HG02642 (cell line): Measurements from ENCODE around the gene CLCN3.
"Not testable (repeated sequence)": the region's sequence is repeated elsewhere in the genome, so short reads cannot be mapped to it uniquely, and the experiment has no call there.

Experiments used
- ATAC-seq: cut with Tn5 transposase; IDR thresholded peaks from one replicate; pipeline ENCODE4 v1.9.1; 2021; ENCODE audit warnings: mild to moderate bottlenecking; ENCODE audit not compliant: unreplicated experiment, poor library complexity

The CLCN3 gene

DNA sequence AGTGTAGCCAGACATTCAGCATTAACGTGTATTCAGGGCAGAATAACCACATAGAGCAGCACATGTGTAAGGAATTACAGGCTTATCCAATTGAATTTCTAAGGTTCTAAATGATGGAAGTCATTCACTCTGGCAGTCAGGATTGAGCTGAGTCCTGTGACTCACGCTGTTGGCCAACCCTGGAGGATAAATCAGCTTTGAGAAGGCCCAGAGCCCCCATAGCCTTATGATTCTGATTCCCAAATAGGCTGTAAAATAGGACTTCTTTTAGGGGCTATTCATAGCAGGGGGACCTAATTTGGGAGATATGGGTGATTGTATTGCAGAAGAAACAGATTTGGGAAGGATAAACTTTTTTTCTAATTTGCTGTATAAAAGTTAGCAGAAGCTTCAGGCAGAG lies 145.5 kb downstream of the CLCN3 start:
- no peak for ATAC-seq

DNA sequence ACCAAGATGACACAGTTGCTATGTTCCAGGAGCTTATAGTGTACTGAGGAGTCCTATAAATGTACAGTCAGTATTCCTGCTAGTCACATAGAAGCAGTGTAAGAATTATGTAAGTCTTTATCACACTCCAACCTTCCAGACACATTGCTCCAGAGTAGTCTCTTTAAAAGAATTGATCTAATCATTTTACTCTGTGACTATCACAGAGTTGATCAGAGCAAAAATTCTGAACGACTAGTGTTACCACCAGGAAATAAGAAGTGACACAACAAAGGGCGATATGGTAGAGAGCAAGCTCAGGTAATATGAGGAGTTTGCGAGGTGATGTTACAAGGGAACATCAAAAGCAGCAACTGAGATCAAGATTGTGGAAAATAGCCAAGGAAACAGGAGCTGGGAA lies 146.4 kb downstream of the CLCN3 start:
- no peak for ATAC-seq

DNA sequence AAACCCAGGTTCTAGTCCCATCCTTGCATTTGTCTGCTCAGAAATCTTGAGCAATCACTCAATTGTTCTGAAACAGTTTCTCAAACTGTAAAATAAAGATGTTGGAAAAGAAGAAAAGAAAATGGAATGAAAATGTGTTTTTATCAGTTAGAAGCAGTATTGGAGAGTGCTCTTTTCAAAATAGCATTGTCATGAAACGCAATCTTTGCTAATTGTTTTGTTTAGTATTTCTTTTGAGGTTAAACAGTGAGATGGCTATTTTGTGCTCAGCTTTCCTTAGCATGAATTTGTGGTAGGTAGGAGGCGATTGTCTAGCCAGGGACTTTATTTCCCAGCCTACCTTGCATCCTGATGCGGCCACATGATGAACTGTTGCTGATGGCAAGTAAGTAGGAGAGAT lies 148.0 kb downstream of the CLCN3 start:
- no peak for ATAC-seq

DNA sequence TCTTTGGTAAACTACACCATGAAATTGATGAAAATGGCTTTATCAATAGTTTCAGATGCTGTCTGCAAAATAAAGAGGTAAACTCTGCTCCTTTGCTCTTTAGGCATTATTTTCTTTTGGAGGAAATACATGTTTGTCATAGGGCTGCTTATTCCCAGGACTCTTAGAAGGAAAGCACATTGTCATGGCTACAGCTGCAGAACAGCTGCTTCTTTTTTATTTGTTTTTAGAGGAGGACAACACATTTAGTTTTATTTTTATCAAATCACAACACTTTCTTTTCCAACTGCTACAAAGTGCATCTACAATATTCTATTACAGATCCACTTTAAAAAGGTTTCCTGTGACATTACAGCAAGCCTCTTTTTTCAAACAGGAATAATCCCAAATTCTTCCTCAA lies 150.0 kb downstream of the CLCN3 start:
- ATAC-seq: no peak

DNA sequence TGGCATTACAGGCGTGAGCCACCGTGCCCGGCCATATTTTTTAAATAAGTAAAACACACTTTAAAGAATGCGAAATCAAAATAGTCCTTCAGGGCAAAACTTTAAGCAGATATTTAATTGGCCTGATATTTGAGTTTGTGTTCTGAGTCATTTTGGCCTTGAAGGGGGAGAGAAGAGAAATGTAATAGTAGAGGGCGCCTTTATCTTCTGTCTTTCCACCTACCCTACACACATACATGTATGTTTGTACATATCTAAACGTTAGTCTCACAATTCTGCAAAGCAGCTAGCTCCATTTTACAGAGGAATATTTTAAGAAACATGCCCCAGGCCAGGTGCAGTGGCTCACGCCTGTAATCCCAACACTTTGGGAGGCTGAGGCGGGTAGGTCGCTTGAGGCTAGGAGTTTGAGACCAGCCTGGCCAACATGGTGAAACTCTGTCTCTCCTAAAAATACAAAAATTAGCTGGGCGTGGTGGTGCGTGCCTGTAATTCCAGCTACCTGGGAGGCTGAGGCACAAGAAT lies 151.2 kb downstream of the CLCN3 start:
- not testable (repeated sequence) for ATAC-seq
